GM18519 (cell line): ENCODE data around the gene CHAC2.
"Not testable (repeated sequence)": the region's sequence is repeated elsewhere in the genome, so short reads cannot be mapped to it uniquely, and the experiment has no call there.

ENCODE experiments used
- ATAC-seq: cut with Tn5 transposase; IDR thresholded peaks from one replicate; pipeline ENCODE4 v1.9.1; 2021; ENCODE audit warnings: mild to moderate bottlenecking, moderate library complexity; ENCODE audit not compliant: unreplicated experiment, low FRiP score

CHAC2 gene

GRCh38 chr2:53767405-53768241 is at the start of gene CHAC2:
Gene CHAC2, plus strand, starts transcription at chr2:53767804. Its CDS starts 83 bp downstream, at chr2:53767887.
- ATAC-seq, result peak; percentile 86

DNA sequence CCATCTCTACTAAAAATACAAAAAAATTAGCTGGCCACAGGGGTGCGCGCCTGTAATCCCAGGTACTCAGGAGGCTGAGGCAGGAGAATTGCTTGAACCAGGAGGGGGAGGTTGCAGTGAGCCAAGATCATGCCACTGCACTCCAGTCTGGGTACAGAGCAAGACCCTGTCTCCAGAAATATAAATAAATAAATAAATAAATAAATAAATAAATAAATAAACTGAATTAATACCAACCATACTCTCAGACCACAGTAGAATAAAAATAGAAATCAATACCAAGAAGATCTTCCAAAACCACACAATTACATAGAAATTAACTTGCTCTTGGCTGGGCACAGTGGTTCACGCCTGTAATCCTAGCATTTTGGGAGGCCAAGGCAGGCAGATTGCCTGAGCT is 46.7 kb upstream of the CHAC2 start:
- ATAC-seq, result not testable (repeated sequence)

- no peak for ATAC-seq
These were observed 43.1 kb upstream of the CHAC2 start for GRCh38 chr2:53724536-53724935.

DNA sequence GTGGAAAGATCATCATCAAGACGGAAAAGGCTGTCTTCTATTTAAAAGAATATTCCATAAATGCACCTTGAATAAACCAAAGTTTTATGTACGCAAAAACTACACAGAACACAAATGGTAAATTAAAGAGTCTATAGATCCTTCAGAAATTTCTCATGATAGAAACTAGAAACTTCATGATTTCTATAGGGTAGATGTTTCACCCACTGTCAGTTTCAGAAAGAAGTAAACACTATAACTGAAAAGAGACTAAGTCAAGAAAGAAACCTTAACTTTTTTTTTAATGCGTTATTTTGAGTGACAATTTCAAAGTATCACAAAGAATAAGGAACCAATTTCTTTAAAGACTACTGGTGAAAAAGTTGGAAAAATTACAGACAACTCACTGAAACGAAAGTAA is 41.9 kb upstream of the CHAC2 start:
- ATAC-seq, result no peak

DNA sequence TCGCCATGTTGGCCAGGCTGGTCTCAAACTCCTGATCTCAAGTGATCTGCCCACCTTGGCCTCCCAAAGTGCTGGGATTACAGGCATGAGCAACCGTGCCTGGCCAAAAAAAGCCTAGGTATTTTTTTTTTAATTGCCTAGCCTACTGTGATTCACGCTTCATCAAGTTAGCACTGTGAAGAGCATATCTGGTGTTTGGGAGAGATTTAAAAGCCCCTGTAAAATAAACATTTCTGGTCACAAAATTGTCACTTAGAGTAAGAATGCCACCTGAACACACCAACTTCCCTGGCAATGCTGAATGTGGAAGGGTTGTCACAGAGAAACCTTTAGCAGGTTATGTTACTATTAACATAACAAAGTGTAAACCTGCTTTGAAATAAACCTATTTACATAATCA is 39.7 kb upstream of the CHAC2 start:
- no peak for ATAC-seq

- no peak for ATAC-seq
These were observed 38.4 kb upstream of the CHAC2 start for GRCh38 chr2:53729143-53729762.

DNA sequence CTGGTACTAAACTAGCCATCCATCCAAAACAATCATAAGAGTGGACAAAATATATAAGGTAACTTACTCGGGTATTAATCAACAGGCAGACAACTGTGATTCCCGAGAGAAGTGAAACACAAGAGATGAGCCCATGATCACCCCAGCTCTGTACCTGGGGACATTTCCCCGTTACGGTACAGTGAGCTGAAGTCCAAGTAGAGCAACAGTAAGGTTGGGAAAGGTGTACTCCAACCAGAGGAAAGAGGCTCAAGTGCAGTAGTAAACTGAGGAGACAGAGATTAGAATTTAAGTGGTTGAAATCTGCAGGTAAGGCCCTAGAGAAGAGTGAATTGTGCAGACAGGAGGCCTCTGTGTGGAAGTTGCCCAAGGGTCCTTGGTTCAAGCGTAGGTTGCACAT is 30.5 kb upstream of the CHAC2 start:
- ATAC-seq, result no peak

DNA sequence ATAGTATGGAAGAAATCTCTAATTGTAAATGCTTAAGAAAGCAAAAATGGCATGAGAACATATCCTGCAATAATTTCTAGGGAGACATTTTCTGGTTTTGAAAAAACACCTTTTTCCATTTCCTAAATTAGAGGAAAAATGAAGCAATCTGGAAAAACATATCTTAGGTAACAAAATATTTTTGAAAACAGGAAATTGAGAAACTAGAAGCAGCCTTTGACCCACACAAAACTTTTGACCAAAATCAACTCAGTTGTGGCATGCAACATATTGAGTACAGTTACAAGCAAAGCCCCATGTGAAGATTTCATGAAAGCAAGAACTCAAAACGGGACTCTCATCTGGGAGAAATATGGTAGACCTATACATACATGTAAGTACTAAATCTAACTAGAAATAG is 28.6 kb upstream of the CHAC2 start:
- ATAC-seq, result no peak

- no peak for ATAC-seq
These were observed 27.4 kb upstream of the CHAC2 start for GRCh38 chr2:53740170-53740569.

DNA sequence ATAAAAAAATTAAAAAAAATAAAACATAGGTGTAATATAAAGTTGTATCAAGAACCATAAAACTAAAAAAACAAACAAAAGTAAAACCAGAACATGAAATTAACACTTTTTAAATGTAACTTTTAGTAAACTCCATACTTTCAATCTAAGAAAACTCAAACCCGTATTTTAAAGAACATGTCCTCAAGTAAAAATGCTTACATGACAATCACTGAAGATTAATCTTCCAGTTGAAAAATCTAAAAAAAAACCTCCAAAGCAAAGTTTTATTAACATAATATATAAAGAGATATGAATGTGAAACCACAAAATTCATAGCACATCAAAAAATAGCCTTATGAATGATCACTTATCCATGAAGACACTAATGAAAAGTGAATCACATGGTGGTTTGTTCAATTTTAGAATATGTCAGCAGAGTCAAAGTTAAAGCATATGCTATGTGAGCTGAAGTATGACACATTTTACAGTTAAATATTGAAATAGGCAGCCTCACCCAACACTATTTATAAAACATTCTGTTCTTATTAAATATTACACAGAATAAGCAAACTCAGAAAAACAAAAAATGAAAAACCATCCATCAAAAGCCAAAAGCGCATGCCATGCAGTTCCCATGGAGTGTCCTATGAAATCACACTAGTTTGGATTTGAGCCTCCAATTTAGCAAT is 23.1 kb upstream of the CHAC2 start:
- no peak for ATAC-seq

DNA sequence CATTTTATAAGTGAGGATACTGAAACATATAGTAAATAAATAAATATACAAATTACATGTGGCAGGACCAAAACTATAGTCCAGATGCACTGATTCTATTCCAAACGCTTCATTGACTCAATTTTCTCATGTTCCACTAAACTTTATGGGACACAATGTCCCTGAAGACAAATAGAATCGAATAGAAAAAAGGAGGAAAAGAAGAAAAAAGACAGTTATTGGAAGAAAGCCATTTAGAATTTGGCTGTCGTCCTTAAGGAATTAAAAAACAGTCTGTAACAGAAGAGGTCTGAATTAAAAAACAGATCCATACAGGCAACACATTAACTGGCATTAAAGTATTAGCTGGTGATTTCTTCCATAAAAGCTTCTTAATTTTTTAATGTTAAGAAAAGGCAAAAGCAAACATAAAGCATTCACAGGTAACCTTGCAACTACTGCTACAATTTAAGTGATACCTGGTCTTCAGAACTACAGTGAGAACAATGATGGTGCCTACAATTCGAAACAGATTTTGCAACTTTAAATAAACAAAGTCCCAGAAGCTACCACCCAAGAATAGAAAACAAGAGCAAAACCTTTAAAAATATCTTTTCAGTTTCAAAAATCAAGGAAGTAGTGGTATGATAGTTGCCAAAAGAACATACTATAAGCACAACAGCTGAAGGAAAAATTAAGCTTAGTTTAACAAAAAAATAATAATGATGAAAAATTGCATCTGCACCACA is 17.4 kb upstream of the CHAC2 start:
- ATAC-seq, result no peak

- ATAC-seq, result peak; percentile 98
These were observed 15.9 kb upstream of the CHAC2 start for GRCh38 chr2:53751728-53752127.

- no peak for ATAC-seq
These were observed 15.2 kb upstream of the CHAC2 start for GRCh38 chr2:53752385-53752784.

GRCh38 chr2:53753041-53753440 is 14.6 kb upstream of the CHAC2 start:
- no peak for ATAC-seq

GRCh38 chr2:53755121-53755520 is 12.5 kb upstream of the CHAC2 start:
- ATAC-seq, result no peak

DNA sequence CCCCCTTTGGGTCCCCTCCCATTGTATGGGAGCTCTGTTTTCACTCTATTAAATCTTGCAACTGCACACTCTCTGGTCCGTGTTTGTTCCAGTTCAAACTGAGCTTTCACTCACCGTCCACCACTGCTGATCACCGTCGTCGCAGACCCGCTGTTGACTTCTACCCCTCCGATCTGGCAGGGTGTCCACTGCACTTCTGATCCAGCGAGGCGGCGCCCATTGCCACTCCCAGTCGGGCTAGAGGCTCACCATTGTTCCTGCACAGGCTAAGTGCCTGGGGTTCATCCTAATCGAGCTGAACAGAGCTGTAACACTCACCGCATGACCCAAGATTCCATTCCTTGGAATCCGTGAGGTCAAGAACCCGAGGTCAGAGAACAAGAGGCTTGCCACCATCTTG is 11.0 kb upstream of the CHAC2 start:
- no peak for ATAC-seq

GRCh38 chr2:53757206-53757605 is 10.4 kb upstream of the CHAC2 start:
- ATAC-seq, result not testable (repeated sequence)

GRCh38 chr2:53765767-53766166 is 1.8 kb upstream of the CHAC2 start:
- ATAC-seq, result no peak

GRCh38 chr2:53768242-53768542 is 588 bp downstream of the CHAC2 start:
- ATAC-seq, result no peak

DNA sequence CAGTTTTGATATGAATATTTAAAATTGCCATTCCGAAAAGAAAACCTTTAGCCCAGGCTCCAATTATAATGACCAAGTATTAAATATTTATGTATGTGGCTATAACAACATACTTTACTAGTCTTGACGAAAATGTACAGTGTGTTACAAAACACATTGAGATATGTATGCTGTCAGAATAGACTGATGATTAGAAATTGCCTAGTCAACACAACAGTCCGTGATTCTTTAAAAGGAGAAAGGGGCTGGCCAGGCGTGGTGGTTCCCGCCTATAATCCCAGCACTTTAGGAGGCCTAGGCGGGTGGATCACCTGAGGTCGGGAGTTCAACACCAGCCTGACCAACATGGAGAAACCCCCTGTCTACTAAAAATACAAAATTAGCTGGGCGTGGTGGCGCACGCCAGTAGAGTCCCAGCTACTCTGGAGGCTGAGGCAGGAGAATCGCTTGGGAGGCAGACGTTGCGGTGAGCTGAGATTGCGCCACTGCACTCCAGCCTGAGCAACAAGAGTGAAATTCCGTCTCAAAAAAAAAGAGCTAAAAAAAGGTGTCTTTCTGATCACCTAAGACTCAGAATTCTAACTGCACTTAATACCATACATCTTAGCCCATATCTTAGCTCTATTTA is 1.8 kb downstream of the CHAC2 start:
- ATAC-seq, result no peak

DNA sequence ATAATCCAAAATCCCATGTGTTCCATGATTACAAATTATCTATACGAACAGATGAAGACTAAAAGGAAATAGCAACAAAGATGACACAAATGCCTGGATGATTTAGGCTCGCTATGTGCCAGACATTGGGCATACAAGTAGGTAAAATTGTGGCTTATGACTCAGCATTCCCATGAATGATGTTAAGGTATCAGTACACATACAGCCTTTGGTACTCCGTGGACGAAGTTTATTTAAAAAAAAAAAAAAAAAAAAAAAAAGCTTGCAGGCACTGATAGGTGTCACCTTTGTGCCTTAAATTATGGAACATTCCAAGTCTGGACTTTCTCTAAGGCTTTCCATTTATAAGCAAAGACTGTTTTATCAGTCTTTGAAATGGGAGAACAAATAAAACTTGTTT is 2.7 kb downstream of the CHAC2 start:
- no peak for ATAC-seq
